ENCODE measurements around the gene ZBED4. TPM values are rescaled to one million over a fixed set of nuclear protein-coding genes. Genes with fewer than 3 reads are reported as not detected.
A peak's percentile ranks its signal among the peaks of the same experiment; 100 is the strongest.

Gene ZBED4
- total RNA-seq, 1 donor from 2014 or later: 17.3 TPM

DNA sequence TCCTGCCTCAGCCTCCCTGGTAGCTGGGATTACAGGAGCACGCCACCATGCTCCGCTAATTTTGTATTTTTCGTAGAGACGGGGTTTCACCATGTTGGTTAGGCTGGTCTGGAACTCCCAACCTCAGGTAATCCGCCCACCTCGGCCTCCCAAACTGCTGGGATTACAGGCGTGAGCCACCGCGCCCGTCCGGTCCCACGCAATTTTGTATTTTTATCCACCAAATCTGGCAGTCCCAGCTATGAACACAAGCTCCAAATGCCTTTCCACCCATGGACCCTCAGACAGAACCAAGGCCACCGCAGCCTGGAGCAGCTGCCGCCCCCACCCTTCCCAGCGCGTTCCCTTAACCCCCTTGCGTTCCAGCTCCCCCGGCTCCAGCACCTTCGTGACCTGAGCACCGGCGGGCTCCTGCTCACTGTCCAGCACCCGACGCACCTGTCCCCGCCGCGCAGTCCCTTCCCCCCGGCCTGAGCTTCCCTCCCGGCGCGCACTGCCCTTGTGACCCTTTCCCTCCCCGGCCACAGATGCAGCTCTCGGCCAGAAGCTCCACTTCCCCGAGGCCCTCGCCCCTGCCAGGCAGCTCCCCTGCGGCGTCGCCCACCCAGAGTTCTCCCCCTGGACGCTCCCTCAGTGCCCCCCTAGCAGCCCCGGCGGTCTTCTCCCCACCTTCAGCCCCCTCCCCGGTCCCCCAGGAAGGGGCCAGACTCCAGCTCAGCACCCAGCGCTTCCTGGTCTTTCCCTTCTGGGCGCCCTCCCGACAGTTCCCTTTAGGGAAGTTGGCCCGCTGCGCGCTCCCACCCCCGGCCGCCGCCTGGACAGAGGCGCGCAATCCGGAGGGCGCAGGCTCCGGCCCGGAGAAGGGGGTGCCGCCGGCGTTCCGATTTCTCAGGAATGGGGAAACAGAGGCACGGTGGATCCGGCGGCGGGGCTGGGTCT is 5.6 kb upstream of the ZBED4 start:
- H3K36me3 Mint-ChIP-seq (ENCODE audit: unreplicated experiment): no peaks in the 10 kb centered on the region
- TF ChIP-seq, protein P1, sequence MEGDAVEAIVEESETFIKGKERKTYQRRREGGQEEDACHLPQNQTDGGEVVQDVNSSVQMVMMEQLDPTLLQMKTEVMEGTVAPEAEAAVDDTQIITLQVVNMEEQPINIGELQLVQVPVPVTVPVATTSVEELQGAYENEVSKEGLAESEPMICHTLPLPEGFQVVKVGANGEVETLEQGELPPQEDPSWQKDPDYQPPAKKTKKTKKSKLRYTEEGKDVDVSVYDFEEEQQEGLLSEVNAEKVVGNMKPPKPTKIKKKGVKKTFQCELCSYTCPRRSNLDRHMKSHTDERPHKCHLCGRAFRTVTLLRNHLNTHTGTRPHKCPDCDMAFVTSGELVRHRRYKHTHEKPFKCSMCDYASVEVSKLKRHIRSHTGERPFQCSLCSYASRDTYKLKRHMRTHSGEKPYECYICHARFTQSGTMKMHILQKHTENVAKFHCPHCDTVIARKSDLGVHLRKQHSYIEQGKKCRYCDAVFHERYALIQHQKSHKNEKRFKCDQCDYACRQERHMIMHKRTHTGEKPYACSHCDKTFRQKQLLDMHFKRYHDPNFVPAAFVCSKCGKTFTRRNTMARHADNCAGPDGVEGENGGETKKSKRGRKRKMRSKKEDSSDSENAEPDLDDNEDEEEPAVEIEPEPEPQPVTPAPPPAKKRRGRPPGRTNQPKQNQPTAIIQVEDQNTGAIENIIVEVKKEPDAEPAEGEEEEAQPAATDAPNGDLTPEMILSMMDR (IDR thresholded peaks at IDR 0.05): no peak
- H3K27me3 Mint-ChIP-seq (ENCODE audit: unreplicated experiment): peaks cover 52% of the 10 kb centered on the region
- no peaks in the 10 kb centered on the region for H3K9me3 Mint-ChIP-seq (ENCODE audit: unreplicated experiment)
- no peak overlapping the region for H3K27ac Mint-ChIP-seq (ENCODE audit: unreplicated experiment)
- peaks cover 13% of the 10 kb centered on the region for H3K4me1 Mint-ChIP-seq (ENCODE audit: unreplicated experiment)
- H3K4me3 Mint-ChIP-seq (ENCODE audit: unreplicated experiment): peak overlapping the region; percentile 22
- DNase-seq (ENCODE audit: extremely low spot score, unreplicated experiment): no peak

DNA sequence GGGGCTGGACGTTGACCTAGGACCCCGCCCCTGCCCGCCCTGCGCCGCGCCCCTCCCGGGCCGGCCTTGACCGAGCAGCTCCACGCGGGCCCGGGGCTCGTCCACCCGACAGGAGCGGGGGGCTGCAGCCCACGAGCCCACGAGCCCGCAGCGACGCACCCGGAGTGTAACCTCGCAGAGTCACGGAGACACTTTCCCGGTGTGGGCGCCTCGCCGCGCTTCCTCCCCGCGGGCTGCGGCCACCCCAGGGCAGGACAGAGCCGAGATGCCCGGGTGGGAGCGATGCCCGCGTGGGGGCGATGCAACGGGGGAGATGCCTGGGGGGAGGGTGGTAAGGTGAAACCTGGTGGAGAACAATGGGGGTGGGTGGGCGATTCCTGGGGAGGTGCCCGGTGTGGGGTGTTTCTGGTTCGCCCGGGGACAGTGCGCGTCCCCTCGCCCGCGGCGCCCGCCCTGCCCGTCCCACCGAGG is 4.9 kb upstream of the ZBED4 start:
- no peak overlapping the region for H3K4me3 Mint-ChIP-seq (ENCODE audit: unreplicated experiment)
- no peaks in the 10 kb centered on the region for H3K36me3 Mint-ChIP-seq (ENCODE audit: unreplicated experiment)
- H3K9me3 Mint-ChIP-seq (ENCODE audit: unreplicated experiment): no peaks in the 10 kb centered on the region
- peaks cover 52% of the 10 kb centered on the region for H3K27me3 Mint-ChIP-seq (ENCODE audit: unreplicated experiment)
- no peak for DNase-seq (ENCODE audit: extremely low spot score, unreplicated experiment)
- H3K4me1 Mint-ChIP-seq (ENCODE audit: unreplicated experiment): peaks cover 13% of the 10 kb centered on the region
- no peak overlapping the region for H3K27ac Mint-ChIP-seq (ENCODE audit: unreplicated experiment)
- TF ChIP-seq, protein P1 (IDR thresholded peaks at IDR 0.05): no peak

DNA sequence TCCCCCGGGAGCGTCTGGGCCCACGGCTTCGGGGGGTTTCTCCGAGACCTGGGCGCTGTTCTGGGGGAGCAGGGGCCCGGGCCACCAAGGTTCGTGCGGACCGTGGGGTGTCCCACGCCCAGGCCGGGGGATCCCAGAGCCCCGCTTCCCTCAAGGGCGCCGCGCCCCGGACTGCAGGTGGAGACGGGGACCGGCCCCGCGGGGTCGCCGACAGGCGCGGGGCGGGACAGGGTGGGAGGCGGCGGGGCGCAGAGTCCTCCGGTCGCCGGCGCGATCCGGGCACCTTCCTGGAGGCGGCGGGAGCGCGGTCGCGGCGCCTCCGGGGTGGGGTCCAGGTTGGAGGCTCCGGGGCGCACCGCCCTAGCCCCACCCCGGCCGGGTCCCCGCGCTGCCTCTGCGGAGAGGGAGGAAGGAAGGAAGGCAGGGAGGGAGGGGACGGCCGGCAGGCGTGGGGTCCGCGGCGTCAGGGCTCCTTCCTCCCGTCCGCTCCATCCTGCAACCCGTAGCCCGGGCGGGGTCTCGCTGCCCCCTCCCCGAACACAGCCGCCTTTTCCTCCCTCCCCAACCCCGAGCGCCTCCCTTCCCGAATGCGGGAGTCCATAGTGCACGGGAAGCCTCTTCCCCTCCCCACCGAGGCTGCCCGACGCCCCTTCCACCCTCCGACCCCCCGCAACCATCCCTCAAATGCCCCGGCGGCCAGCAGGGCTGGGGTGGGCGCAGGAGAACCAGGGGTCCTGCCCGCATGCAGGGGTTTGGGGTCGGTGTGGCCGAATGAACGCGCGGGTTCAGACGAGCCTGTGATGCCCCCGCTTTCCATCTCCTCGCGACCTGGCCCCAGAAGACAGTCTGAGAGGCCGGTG is 4.3 kb upstream of the ZBED4 start:
- Mint-ChIP-seq H3K4me1 (ENCODE audit: unreplicated experiment) (peaks cover 13% of the 10 kb centered on the region), H3K36me3 (ENCODE audit: unreplicated experiment) (no peaks in the 10 kb centered on the region), H3K4me3 (ENCODE audit: unreplicated experiment) (peak overlapping the region; percentile 57), H3K27me3 (ENCODE audit: unreplicated experiment) (peaks cover 48% of the 10 kb centered on the region), H3K27ac (ENCODE audit: unreplicated experiment) (no peak overlapping the region), H3K9me3 (ENCODE audit: unreplicated experiment) (no peaks in the 10 kb centered on the region)
- no peak for DNase-seq (ENCODE audit: extremely low spot score, unreplicated experiment)
- TF ChIP-seq, protein P1 (IDR thresholded peaks at IDR 0.05): no peak

DNA sequence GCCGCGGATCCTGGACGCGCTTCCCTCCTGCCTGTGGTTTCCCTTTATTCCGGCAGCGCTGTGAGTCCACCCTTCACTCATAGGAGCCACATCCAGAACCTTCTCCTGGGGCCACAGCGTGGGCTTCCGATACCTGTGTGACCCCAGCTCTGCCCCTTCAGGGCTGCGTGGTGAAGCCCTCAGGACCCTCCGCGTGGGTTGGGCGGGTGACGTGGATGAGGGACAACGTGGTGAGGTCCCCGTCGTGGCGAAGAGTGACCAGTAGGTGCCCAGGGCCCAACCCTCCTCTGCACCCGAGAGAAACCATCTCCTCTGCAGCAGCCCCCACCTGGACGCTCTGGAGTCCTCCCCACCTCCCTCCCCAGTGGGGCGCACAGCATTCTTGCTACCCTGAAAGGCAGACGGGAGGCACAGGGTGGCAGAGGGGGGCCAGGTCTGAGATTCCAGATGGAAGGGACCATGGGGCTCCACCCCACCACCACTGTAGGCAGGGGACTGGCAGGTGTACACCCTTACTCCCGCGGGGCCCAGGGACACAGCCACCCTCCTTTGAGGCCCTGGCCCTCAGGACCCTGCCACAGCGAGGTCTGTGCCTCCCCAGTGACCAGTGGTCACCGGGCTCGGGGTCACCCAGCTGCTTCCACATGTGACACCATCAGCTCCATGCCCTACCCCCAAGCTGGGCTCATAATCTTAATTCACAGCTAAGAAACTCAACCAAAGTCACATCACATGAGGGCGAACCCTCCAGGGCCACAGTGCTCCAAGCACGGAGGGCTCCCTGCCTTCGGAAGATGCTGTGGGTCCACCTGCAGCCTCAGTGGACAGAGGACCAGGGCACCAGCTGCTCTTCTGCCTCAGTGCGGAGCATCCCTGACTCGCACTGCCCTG is 3.4 kb upstream of the ZBED4 start:
- Mint-ChIP-seq H3K36me3 (ENCODE audit: unreplicated experiment) (no peaks in the 10 kb centered on the region), H3K27me3 (ENCODE audit: unreplicated experiment) (peaks cover 40% of the 10 kb centered on the region), H3K4me3 (ENCODE audit: unreplicated experiment) (peak overlapping the region; percentile 57), H3K27ac (ENCODE audit: unreplicated experiment) (no peak overlapping the region), H3K4me1 (ENCODE audit: unreplicated experiment) (peaks cover 21% of the 10 kb centered on the region), H3K9me3 (ENCODE audit: unreplicated experiment) (no peaks in the 10 kb centered on the region)
- TF ChIP-seq, protein P1 (IDR thresholded peaks at IDR 0.05): no peak
- DNase-seq (ENCODE audit: extremely low spot score, unreplicated experiment): no peak
